Embryonic facial prominence (tissue), 1 donor: ENCODE measurements around the gene ADNP2.

ENCODE experiments used
- DNase-seq: peaks from one replicate; pipeline ENCODE4 v3.0.0-alpha.2; 2016; ENCODE audit errors: extremely low spot score

Gene ADNP2

GRCh38 chr18:80108739-80109675, at the start of gene ADNP2:
ADNP2 (plus strand) TSS chr18:80109262; CDS start chr18:80117543, 8,281 bp downstream.
- peak; percentile 76 for DNase-seq

GRCh38 chr18:80059945-80060344, 49.1 kb upstream of the ADNP2 start:
- DNase-seq, result no peak

GRCh38 chr18:80065705-80066104, 43.4 kb upstream of the ADNP2 start:
- DNase-seq, result no peak

GRCh38 chr18:80067321-80067720, 41.7 kb upstream of the ADNP2 start:
- no peak for DNase-seq

GRCh38 chr18:80067897-80068296, 41.2 kb upstream of the ADNP2 start:
- DNase-seq, result no peak

GRCh38 chr18:80068571-80069272, 40.3 kb upstream of the ADNP2 start:
- no peak for DNase-seq

GRCh38 chr18:80070825-80071224, 38.2 kb upstream of the ADNP2 start:
- no peak for DNase-seq

GRCh38 chr18:80074183-80074582, 34.9 kb upstream of the ADNP2 start:
- no peak for DNase-seq

GRCh38 chr18:80074697-80075096, 34.4 kb upstream of the ADNP2 start:
- no peak for DNase-seq

GRCh38 chr18:80075940-80076339, 33.1 kb upstream of the ADNP2 start:
- no peak for DNase-seq

- no peak for DNase-seq
Observed at GRCh38 chr18:80076379-80076778, 32.7 kb upstream of the ADNP2 start.

GRCh38 chr18:80077873-80078272, 31.2 kb upstream of the ADNP2 start:
- DNase-seq, result no peak

GRCh38 chr18:80086281-80086680, 22.8 kb upstream of the ADNP2 start:
- DNase-seq, result no peak

- DNase-seq, result no peak
Observed at GRCh38 chr18:80088036-80088435, 21.0 kb upstream of the ADNP2 start.

- DNase-seq, result no peak
Observed at GRCh38 chr18:80088823-80089222, 20.2 kb upstream of the ADNP2 start.

- no peak for DNase-seq
Observed at GRCh38 chr18:80095414-80095813, 13.6 kb upstream of the ADNP2 start.

GRCh38 chr18:80096032-80096565, 13.0 kb upstream of the ADNP2 start:
- no peak for DNase-seq

GRCh38 chr18:80097201-80097600, 11.9 kb upstream of the ADNP2 start:
- DNase-seq, result no peak

- no peak for DNase-seq
Observed at GRCh38 chr18:80103231-80103630, 5.8 kb upstream of the ADNP2 start.

- no peak for DNase-seq
Observed at GRCh38 chr18:80104364-80104779, 4.7 kb upstream of the ADNP2 start.

GRCh38 chr18:80105369-80106167, 3.5 kb upstream of the ADNP2 start:
- no peak for DNase-seq
